ENCODE results near the gene SYNCRIP. TPM values are rescaled to one million over a fixed set of nuclear protein-coding genes. Genes with fewer than 3 reads are reported as not detected.

Gene SYNCRIP
- total RNA-seq, 4 donors from 2014 or later = 74.4 to 88.1 (median 80.7) TPM

GRCh38 chr6:85644279-85644762, 1.6 kb upstream of the SYNCRIP start:
- no peak for DNase-seq (ENCODE audit: extremely low spot score)
- H3K27ac ChIP-seq (replicated peaks in 1 of 4) = peak overlapping the region; percentile 95 to 100 (median 98)
- 0% methylated on average over 5 of the region's 5 CpGs for WGBS
- H3K4me1 ChIP-seq = peaks cover 28 to 37% (median 34%) of the 10 kb centered on the region in 4 donors
- no peaks in the 10 kb centered on the region for H3K27me3 ChIP-seq
- intact Hi-C loops (cut with DNase I) = no loop called here
- no peak for TF ChIP-seq CTCF (IDR thresholded peaks at IDR 0.05)
- TF ChIP-seq POLR2A (IDR thresholded peaks at IDR 0.05; ENCODE audit: low read depth) = no peak
- no peak for TF ChIP-seq EP300 (IDR thresholded peaks at IDR 0.05)
- no peak for TF ChIP-seq POLR2AphosphoS5 (IDR thresholded peaks at IDR 0.05)
- peaks cover 0 to 15% (median 4%) of the 10 kb centered on the region in 4 donors for H3K36me3 ChIP-seq
- no peaks in the 10 kb centered on the region for H3K9me3 ChIP-seq
- H3K4me3 ChIP-seq = peak overlapping the region; percentile 83 to 100 (median 92)

GRCh38 chr6:85643537-85644278, 1.0 kb upstream of the SYNCRIP start:
- WGBS = 0% methylated on average over 5 of the region's 75 CpGs
- peaks cover 0 to 21% (median 9%) of the 10 kb centered on the region in 4 donors for H3K36me3 ChIP-seq
- intact Hi-C loops (cut with DNase I) = loop anchor here (2.0 kb wide), 1 partner anchor 51 kb away; the partner anchor contains the start of gene SNX14
- peak; percentile 98 for DNase-seq (ENCODE audit: extremely low spot score)
- H3K27me3 ChIP-seq = no peaks in the 10 kb centered on the region
- peak overlapping the region; percentile 95 to 100 (median 98) for H3K27ac ChIP-seq (replicated peaks in 1 of 4)
- H3K4me1 ChIP-seq = peaks cover 33 to 43% (median 41%) of the 10 kb centered on the region in 4 donors
- H3K4me3 ChIP-seq = peak overlapping the region; percentile 83 to 100 (median 92)
- no peaks in the 10 kb centered on the region for H3K9me3 ChIP-seq
- TF ChIP-seq POLR2A (IDR thresholded peaks at IDR 0.05; ENCODE audit: low read depth) (peak; percentile 60), CTCF (IDR thresholded peaks at IDR 0.05) (no peak), EP300 (IDR thresholded peaks at IDR 0.05) (no peak), POLR2AphosphoS5 (IDR thresholded peaks at IDR 0.05) (peak; percentile 82 to 92)

GRCh38 chr6:85641897-85642773, 551 bp downstream of the SYNCRIP start:
- 2% methylated on average over 13 of the region's 85 CpGs for whole genome bisulfite sequencing
- intact Hi-C loops (cut with DNase I) = loop anchor here (1.0 to 2.0 kb wide), 2 partner anchors 36 to 49 kb away; partner anchors contain the start of gene SNX14

More at GRCh38 chr6:85641897-85642773, 551 bp downstream of the SYNCRIP start:
- Histone ChIP-seq H3K27ac (replicated peaks in 1 of 4) (peak overlapping the region; percentile 95 to 100 (median 98)), H3K4me3 (peak overlapping the region; percentile 83 to 100 (median 92)), H3K9me3 (no peaks in the 10 kb centered on the region), H3K27me3 (no peaks in the 10 kb centered on the region), H3K36me3 (peaks cover 1 to 34% (median 13%) of the 10 kb centered on the region in 4 donors), H3K4me1 (peaks cover 40 to 59% (median 56%) of the 10 kb centered on the region in 4 donors)
- TF ChIP-seq POLR2AphosphoS5 (IDR thresholded peaks at IDR 0.05) (peak in 1 of 2 donors; percentile 11), EP300 (IDR thresholded peaks at IDR 0.05) (no peak), CTCF (IDR thresholded peaks at IDR 0.05) (peak in 1 of 3 experiments; percentile 11)
- DNase-seq (ENCODE audit: extremely low spot score) = peak; percentile 92
